HepG2 (cell line): ENCODE data around the gene ENO1. TPM values are rescaled to one million over a fixed set of nuclear protein-coding genes. Genes with fewer than 3 reads are reported as not detected.

Experiments
- ATAC-seq: fragments of 200-7000 bp; cut with Tn5 transposase; 3 replicates; pipeline ENCODE4 v1.9.1; 2020; ENCODE audit warnings: mild to moderate bottlenecking, moderate library complexity
- BruUV-seq: library from RNA; stranded (reverse); fragments of 400-500 nt; replicated peaks from 2 replicates; lab custom pipeline; 2021; lab: Mats Ljungman, UMichigan
- CTCF ChIA-PET: fragments of 300-600 bp; formaldehyde crosslinking; extraction: SDS; loops from one replicate; lab custom pipeline; 2021; ENCODE audit warnings: low total read pairs, inconsistent platforms, low intra/inter-chr PET ratio; lab: Yijun Ruan, JAX
- POLR2A ChIA-PET: fragments of 350-600 bp; sonication (Branson Sonifier 250); formaldehyde crosslinking; loops from one replicate; lab custom pipeline; 2020; ENCODE audit warnings: antibody characterized with exemption, inconsistent platforms; lab: Yijun Ruan, JAX
- DNase-seq: peaks from one replicate; pipeline ENCODE4 v3.0.0-alpha.2; 2015; ENCODE audit warnings: low spot score
- FAIRE-seq: peaks from 3 replicates; lab custom pipeline; 2011; peaks lifted over from hg19 to GRCh38; lab: Jason Lieb, UNC
- H2AFZ ChIP-seq: one replicate; pipeline ENCODE4 v1.6.1; 2011; ENCODE audit warnings: low read length, inconsistent platforms
- H3K27ac ChIP-seq: fragments of 300-600 bp; 3 replicates; pipeline ENCODE4 v1.8.0; 2011; ENCODE audit warnings: mixed run types, mild to moderate bottlenecking, mixed read lengths, low read length, inconsistent platforms; ENCODE audit not compliant: insufficient read depth; ENCODE audit errors: extremely low read length
- H3K27me3 ChIP-seq, 2 experiments: fragments of 200-600 bp in 1 of 2; 2 replicates in 1 of 2; 3 replicates in 1 of 2; pipeline versions ENCODE4 v1.6.0 to v1.8.0; 2011; ENCODE audit warnings: low read length in 2 of 2, mild to moderate bottlenecking in 2 of 2, moderate library complexity in 2 of 2, inconsistent platforms in 1 of 2; ENCODE audit not compliant: insufficient read depth in 2 of 2, control insufficient read depth in 1 of 2
- H3K36me3 ChIP-seq, 2 experiments: fragments of 200-600 bp in 1 of 2; replicated peaks in 1 of 2; 2 replicates in 1 of 2; 3 replicates in 1 of 2; pipeline versions ENCODE4 v1.5.1 to v1.8.0; 2011; ENCODE audit warnings: low read length in 2 of 2, inconsistent platforms in 1 of 2; ENCODE audit not compliant: insufficient read depth in 2 of 2, control insufficient read depth in 1 of 2
- H3K4me1 ChIP-seq: 2 replicates; pipeline ENCODE4 v1.5.1; 2012; ENCODE audit warnings: low read length, inconsistent platforms; ENCODE audit not compliant: insufficient read depth
- H3K4me2 ChIP-seq: 2 replicates; pipeline ENCODE4 v1.6.0; 2011; ENCODE audit warnings: low read depth, low read length, inconsistent platforms
- H3K4me3 ChIP-seq, 3 experiments: fragments of 200-600 bp in 1 of 3; sonication (generic), shearing (Covaris generic) in 1 of 3; replicated peaks in 1 of 3; 2 replicates each; pipeline ENCODE4 v1.5.1; 2011 to 2016; ENCODE audit warnings: low read length in 3 of 3, inconsistent platforms in 2 of 3, low read depth in 2 of 3, mild to moderate bottlenecking in 2 of 3, control low read depth in 1 of 3, mixed read lengths in 1 of 3; ENCODE audit not compliant: insufficient read depth in 1 of 3
- H3K79me2 ChIP-seq: one replicate; pipeline ENCODE4 v1.6.1; 2011; ENCODE audit warnings: low read length, inconsistent platforms; ENCODE audit not compliant: insufficient read depth
- H3K9ac ChIP-seq: 2 replicates; pipeline ENCODE4 v1.6.0; 2011; ENCODE audit warnings: mild to moderate bottlenecking, low read depth, low read length, inconsistent platforms; ENCODE audit not compliant: insufficient read depth
- H3K9me3 ChIP-seq: 2 replicates; pipeline ENCODE4 v1.5.1; 2012; ENCODE audit warnings: mild to moderate bottlenecking, low read length
- H4K20me1 ChIP-seq: 2 replicates; pipeline ENCODE4 v1.6.0; 2011; ENCODE audit warnings: inconsistent platforms, mild to moderate bottlenecking, low read length, moderate library complexity; ENCODE audit not compliant: insufficient read depth
- RAD51 ChIP-seq: fragments of 450-650 bp; IDR thresholded peaks from 2 replicates; pipeline ENCODE4 v1.6.1; 2016; ENCODE audit warnings: borderline replicate concordance
- ZFP36L2 ChIP-seq: sonication (generic); formaldehyde crosslinking; IDR thresholded peaks from 2 replicates; pipeline ENCODE4 v1.4.0; 2020; ENCODE audit warnings: missing genetic modification reagents
- ZNF232 ChIP-seq: sonication (generic); formaldehyde crosslinking; IDR thresholded peaks from 2 replicates; pipeline ENCODE4 v1.4.0; 2020; ENCODE audit warnings: missing genetic modification reagents, borderline replicate concordance
- ZNF589 ChIP-seq: sonication (generic); formaldehyde crosslinking; conservative IDR thresholded peaks from 2 replicates; pipeline ENCODE4 v1.8.0; 2022; ENCODE audit warnings: mild to moderate bottlenecking, moderate library complexity, missing genetic modification reagents
- WGBS: methylation state at CpG from one replicate; pipeline ENCODE4 v1.1.6; 2017; ENCODE audit warnings: low lambda C conversion rate; 5-methylcytosine and 5-hydroxymethylcytosine counted together
- in situ Hi-C: cut with HindIII; loops from 2 replicates; pipeline ENCODE4 v1.10.0; 2017; ENCODE audit warnings: low pct_unique_long_range_greater_than_20kb; ENCODE audit not compliant: extremely low pct_ligation_motif_present
- intact Hi-C: fragments of 100-400 bp; cut with micrococcal nuclease; formaldehyde crosslinking; loops from one replicate; pipeline ENCODE4 v1.10.0; 2022; ENCODE audit not compliant: unreplicated experiment
- polyA plus RNA-seq, 8 experiments: library from polyadenylated mRNA; depleted of rRNA in 3 of 8; stranded (reverse) in 7 of 8; unstranded in 1 of 8; fragments of >200 nt; fragmentation: Illumina TruSeq in 4 of 8; extraction: Trizol in 4 of 8; gene quantifications; 2 replicates each; pipeline versions ENCODE4 v1.2.1 to v1.2.3, GENCODE V29; 2011 to 2016; ENCODE audit warnings: low read depth in 4 of 8, missing spikeins in 1 of 8, mixed read lengths in 1 of 8; ENCODE audit not compliant: insufficient read depth in 1 of 8
- total RNA-seq, 5 experiments: library from RNA; depleted of rRNA; stranded (reverse); fragments of >200 nt; fragmentation: Illumina TruSeq; extraction: Trizol; gene quantifications; 2 replicates each; pipeline ENCODE4 v1.2.3, GENCODE V29; 2016; ENCODE audit warnings: low read depth in 1 of 5
- TF ChIP-seq, protein P1 (sequence below): sonication (generic); formaldehyde crosslinking; IDR thresholded peaks from 2 replicates; pipeline ENCODE4 v1.4.0; 2020; ENCODE audit warnings: missing genetic modification reagents, mild to moderate bottlenecking, borderline replicate concordance
- TF ChIP-seq, protein P2 (sequence below): sonication (generic); formaldehyde crosslinking; IDR thresholded peaks from 2 replicates; pipeline ENCODE4 v1.4.0; 2020; ENCODE audit warnings: missing genetic modification reagents

ENO1 gene
- total and polyA plus RNA-seq, 2 of the 13 experiments (the other 11 are each of a cell fraction or from before 2014, with no cell fraction given), result 1,559 to 3,103 TPM

- POLR2A ChIA-PET, result interaction anchor here (1.1 kb wide), 1 partner anchor 24 kb away, joined by 3 read pairs; the partner anchor contains the start of gene ENO1
- TF ChIP-seq, protein P1, sequence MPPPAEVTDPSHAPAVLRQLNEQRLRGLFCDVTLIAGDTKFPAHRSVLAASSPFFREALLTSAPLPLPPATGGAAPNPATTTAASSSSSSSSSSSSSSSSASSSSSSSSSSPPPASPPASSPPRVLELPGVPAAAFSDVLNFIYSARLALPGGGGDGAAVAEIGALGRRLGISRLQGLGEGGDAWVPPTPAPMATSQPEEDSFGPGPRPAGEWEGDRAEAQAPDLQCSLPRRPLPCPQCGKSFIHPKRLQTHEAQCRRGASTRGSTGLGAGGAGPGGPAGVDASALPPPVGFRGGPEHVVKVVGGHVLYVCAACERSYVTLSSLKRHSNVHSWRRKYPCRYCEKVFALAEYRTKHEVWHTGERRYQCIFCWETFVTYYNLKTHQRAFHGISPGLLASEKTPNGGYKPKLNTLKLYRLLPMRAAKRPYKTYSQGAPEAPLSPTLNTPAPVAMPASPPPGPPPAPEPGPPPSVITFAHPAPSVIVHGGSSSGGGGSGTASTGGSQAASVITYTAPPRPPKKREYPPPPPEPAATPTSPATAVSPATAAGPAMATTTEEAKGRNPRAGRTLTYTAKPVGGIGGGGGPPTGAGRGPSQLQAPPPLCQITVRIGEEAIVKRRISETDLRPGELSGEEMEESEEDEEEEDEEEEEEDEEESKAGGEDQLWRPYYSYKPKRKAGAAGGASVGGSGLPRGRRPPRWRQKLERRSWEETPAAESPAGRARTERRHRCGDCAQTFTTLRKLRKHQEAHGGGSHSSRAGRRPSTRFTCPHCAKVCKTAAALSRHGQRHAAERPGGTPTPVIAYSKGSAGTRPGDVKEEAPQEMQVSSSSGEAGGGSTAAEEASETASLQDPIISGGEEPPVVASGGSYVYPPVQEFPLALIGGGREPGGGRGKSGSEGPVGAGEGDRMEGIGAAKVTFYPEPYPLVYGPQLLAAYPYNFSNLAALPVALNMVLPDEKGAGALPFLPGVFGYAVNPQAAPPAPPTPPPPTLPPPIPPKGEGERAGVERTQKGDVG (CRISPR knock-in tag), result 0 out of 2 replicates have a peak, but pooled peaks have one; percentile 11
- TF ChIP-seq, protein P2, sequence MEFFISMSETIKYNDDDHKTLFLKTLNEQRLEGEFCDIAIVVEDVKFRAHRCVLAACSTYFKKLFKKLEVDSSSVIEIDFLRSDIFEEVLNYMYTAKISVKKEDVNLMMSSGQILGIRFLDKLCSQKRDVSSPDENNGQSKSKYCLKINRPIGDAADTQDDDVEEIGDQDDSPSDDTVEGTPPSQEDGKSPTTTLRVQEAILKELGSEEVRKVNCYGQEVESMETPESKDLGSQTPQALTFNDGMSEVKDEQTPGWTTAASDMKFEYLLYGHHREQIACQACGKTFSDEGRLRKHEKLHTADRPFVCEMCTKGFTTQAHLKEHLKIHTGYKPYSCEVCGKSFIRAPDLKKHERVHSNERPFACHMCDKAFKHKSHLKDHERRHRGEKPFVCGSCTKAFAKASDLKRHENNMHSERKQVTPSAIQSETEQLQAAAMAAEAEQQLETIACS, result no peak
- TF ChIP-seq RAD51 (no peak), ZNF589 (CRISPR knock-in tag) (no peak), ZNF232 (no peak), ZFP36L2 (CRISPR knock-in tag) (no peak)
- CTCF ChIA-PET, result no interaction called here
- H3K4me2 ChIP-seq, result no peak overlapping the region
- peaks cover 69% of the 10 kb centered on the region for H3K4me1 ChIP-seq
- FAIRE-seq (no peak), ATAC-seq (peak; percentile 10), DNase-seq (no peak)
- in situ Hi-C loops (no loop called here), intact Hi-C loops (no loop called here)
- H3K27ac ChIP-seq, result peak overlapping the region; percentile 31
- BruUV-seq, result no TSS peak
- no peak overlapping the region for H3K9ac ChIP-seq
- H3K79me2 ChIP-seq, result no peaks in the 10 kb centered on the region
- no peaks in the 10 kb centered on the region for H3K9me3 ChIP-seq
- no peak overlapping the region for H3K4me3 ChIP-seq
- H2AFZ ChIP-seq, result no peak overlapping the region
- no peaks in the 10 kb centered on the region for H3K27me3 ChIP-seq
- WGBS, result 69% methylated on average over 7 of the region's 7 CpGs
- H3K36me3 ChIP-seq, result peaks cover 0 to 2% of the 10 kb centered on the region in 2 experiments; a peak in 2 of 5 replicates
- peaks cover 14% of the 10 kb centered on the region for H4K20me1 ChIP-seq
These were observed 24.2 kb downstream of the ENO1 start for GRCh38 chr1:8854240-8854639.
